ENCODE measurements around the gene CIAPIN1. TPM values are rescaled to one million over a fixed set of nuclear protein-coding genes. Genes with fewer than 3 reads are reported as not detected.

Gene CIAPIN1
- total and polyA plus RNA-seq, 2 of the 4 experiments (the other 2 are of a cell fraction), result 41.6 to 47.7 TPM

DNA sequence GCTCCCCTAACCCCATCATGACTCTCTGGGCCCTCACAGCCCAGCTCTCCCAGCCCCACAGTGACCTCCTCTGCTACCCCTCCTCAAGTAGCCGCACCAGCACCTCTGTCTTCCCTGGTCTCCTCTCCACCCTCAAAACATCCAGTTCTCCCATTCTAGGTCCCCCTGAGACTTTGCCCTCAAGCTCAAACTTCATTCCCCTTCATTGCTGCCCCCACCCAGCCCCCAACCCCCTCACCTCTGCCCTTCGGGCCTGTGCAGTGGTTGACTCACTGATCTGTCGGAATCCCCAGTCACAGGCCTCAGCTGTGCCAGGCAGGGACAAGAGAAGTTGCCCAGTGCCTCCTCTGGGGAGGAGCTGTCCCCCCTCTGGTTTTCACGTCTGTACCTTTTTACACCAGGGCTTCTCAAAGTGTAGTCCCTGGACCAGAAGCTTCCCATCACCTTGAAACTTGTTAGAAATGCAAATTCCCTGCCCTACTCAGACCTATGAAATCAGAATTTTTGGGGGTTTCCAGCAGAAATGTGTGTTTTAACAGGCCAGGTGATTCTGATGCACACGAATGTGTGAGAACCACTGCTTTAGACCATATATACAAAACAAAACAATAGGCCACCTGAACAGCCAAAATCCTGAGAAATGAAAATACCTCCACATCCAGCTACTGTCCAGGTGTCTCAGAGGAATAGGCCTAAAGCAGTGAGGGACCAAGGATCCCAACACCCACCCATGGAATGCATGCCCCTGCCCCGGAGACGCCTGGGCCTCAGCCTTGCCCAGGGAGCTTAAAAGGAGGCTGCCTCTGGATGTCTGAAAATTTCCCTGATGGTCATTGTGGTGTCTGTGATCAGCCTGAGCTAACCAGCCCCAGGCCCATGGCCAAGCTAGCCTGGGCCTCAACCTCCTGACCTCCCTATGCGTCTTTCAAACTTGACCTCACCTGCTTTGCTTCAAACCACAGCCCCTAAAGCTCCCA lies 40.0 kb upstream of the CIAPIN1 start (continued):
- TF ChIP-seq CHD1 (IDR thresholded peaks at IDR 0.05; ENCODE audit: low read depth, low read length) (no peak), RCOR1 (IDR thresholded peaks at IDR 0.05; ENCODE audit: insufficient replicate concordance, low read length) (no peak), RAD21 (IDR thresholded peaks at IDR 0.05; ENCODE audit: low read length) (no peak)
